ENCODE results near the gene SLC4A2. TPM values are rescaled to one million over a fixed set of nuclear protein-coding genes. Genes with fewer than 3 reads are reported as not detected.

SLC4A2 gene
- total RNA-seq, 2 experiments from 2014 or later: 25.6 to 29.7 TPM

DNA sequence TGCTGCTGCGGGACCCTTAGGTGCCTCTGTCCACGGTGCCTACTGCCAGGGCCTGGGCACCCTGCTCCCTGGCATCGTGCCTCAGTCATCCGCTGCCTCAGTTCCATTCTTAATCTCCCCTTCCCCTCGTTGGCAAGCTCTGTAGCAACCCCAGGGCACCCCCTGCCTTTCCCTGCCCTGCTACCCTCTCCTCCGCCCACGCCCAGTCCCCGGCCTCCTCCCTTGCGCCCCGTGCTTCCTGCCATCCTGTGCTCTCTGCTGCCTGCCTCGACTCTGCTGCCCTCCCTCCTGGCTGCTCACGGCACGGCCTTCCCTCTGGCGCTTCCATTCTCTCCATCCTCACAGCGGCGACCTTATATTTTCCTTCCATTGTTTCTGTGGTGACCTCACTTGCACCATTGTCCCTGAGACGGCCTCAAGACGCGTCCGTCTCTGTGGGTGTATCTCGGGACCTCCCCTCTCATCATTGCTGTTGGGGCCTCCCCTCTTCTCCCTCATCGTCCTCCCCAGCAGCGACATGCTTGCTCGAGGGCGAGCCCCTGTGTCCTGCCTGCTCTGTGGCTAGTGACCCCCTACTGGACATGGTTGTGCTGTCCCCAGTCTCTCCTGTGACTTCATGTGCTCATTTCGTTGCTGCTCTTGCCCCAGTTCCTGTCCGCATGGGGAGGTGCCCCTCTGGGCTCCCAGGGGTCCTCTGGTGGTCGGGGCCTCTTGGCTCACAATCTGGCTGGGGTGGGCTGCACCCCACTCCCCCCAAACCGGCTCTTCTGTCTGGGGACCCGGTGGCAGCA, 62.2 kb downstream of the SLC4A2 start:
- no peak overlapping the region for H3K27ac Mint-ChIP-seq
- H3K36me3 Mint-ChIP-seq (ENCODE audit: low read depth): peaks cover 10% of the 10 kb centered on the region
- CTCF ChIA-PET: interaction anchor here (0.8 kb wide), 1 partner anchor 11 kb away, joined by 3 read pairs; no protein-coding TSS in a partner anchor
- intact Hi-C loops (cut with micrococcal nuclease): no loop called here
- no peak for DNase-seq
- no peak overlapping the region for H3K4me3 Mint-ChIP-seq
- H3K27me3 Mint-ChIP-seq (ENCODE audit: low read depth): no peaks in the 10 kb centered on the region
- H3K9me3 Mint-ChIP-seq: no peaks in the 10 kb centered on the region
- H3K4me1 Mint-ChIP-seq (ENCODE audit: low read depth): peaks cover 12% of the 10 kb centered on the region

- no peak overlapping the region for H3K27ac Mint-ChIP-seq
- H3K27me3 Mint-ChIP-seq (ENCODE audit: low read depth): no peaks in the 10 kb centered on the region
- CTCF ChIA-PET: no interaction called here
- peaks cover 10% of the 10 kb centered on the region for H3K36me3 Mint-ChIP-seq (ENCODE audit: low read depth)
- no peak overlapping the region for H3K4me3 Mint-ChIP-seq
- H3K9me3 Mint-ChIP-seq: no peaks in the 10 kb centered on the region
- peaks cover 9% of the 10 kb centered on the region for H3K4me1 Mint-ChIP-seq (ENCODE audit: low read depth)
- intact Hi-C loops (cut with micrococcal nuclease): no loop called here
- DNase-seq: no peak
Observed at GRCh38 chr7:151122276-151122675, 62.9 kb downstream of the SLC4A2 start.

DNA sequence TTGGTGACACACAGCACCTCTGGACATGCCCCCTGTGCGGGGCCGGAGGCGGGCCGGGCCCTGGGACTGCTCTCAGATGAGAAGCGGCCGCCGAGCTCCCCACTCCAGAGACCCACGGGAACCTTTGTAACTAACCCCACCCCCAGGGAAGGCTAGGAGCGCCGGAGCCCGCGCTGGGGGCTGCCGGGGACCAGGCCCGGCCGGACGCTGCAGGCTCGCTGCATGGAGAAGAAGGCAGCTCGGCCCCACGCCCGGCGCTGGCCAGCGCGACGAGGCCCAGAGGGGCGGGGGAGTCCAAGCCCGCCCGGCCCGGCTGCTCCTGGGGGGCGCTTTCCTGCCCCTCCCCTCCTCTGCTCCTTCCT, 63.4 kb downstream of the SLC4A2 start:
- DNase-seq: no peak
- Mint-ChIP-seq H3K36me3 (ENCODE audit: low read depth) (peaks cover 10% of the 10 kb centered on the region), H3K27ac (no peak overlapping the region), H3K4me1 (ENCODE audit: low read depth) (peaks cover 7% of the 10 kb centered on the region), H3K9me3 (no peaks in the 10 kb centered on the region), H3K27me3 (ENCODE audit: low read depth) (no peaks in the 10 kb centered on the region), H3K4me3 (no peak overlapping the region)
- intact Hi-C loops (cut with micrococcal nuclease): no loop called here
- CTCF ChIA-PET: interaction anchor here (1.5 to 2.1 kb wide), 2 partner anchors 179 to 182 kb away, joined by 5 to 17 read pairs; no protein-coding TSS in a partner anchor

GRCh38 chr7:151123158-151123821, 63.9 kb downstream of the SLC4A2 start:
- Mint-ChIP-seq H3K36me3 (ENCODE audit: low read depth) (peaks cover 8% of the 10 kb centered on the region), H3K4me1 (ENCODE audit: low read depth) (peaks cover 7% of the 10 kb centered on the region), H3K9me3 (no peaks in the 10 kb centered on the region), H3K27ac (no peak overlapping the region), H3K27me3 (ENCODE audit: low read depth) (no peaks in the 10 kb centered on the region), H3K4me3 (no peak overlapping the region)
- intact Hi-C loops (cut with micrococcal nuclease): no loop called here
- CTCF ChIA-PET: interaction anchor here (0.7 to 2.1 kb wide), 25 partner anchors 8 to 229 kb away, joined by 3 to 17 read pairs (median 4); no protein-coding TSS in a partner anchor
- DNase-seq: no peak

DNA sequence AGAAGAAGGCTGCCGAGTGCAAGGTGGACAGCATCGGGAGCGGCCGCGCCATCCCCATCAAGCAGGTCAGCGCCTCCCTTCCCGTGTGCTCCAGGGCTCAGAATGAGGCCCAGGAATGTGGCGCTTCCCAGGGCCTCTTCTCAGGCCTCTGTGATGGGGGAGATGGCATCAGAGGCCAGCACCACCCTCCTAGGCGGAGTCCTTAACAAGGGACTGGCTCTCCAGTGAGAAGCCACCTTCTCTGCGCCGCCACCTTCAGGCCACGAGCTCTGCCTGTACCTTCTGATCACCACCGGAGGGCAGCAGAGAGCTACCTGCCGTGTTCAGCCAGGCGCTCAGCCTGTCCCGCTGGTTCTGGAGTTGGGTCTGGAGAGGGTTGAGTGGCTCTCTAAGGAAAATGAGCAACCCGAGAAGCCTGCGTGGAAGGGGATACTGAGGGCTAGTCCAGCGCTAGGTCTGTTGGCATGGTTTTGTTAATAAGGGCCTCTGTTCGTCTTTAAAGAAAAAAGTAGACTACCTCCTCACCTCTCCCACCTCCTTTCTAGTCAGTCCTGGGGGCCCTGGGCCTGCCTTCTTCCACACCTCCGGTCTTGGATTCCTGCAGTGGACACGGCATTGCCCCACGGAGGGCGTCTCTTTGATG, 64.6 kb downstream of the SLC4A2 start:
- peaks cover 8% of the 10 kb centered on the region for H3K36me3 Mint-ChIP-seq (ENCODE audit: low read depth)
- intact Hi-C loops (cut with micrococcal nuclease): loop anchor here (1.0 kb wide), 3 partner anchors 48 to 179 kb away; no protein-coding TSS in a partner anchor
- no peaks in the 10 kb centered on the region for H3K27me3 Mint-ChIP-seq (ENCODE audit: low read depth)
- H3K9me3 Mint-ChIP-seq: no peaks in the 10 kb centered on the region
- CTCF ChIA-PET: interaction anchor here (0.7 to 2.1 kb wide), 28 partner anchors 9 to 230 kb away, joined by 3 to 17 read pairs (median 4); no protein-coding TSS in a partner anchor
- no peak overlapping the region for H3K27ac Mint-ChIP-seq
- DNase-seq: peak; percentile 89
- no peak overlapping the region for H3K4me3 Mint-ChIP-seq
- peaks cover 4% of the 10 kb centered on the region for H3K4me1 Mint-ChIP-seq (ENCODE audit: low read depth)

DNA sequence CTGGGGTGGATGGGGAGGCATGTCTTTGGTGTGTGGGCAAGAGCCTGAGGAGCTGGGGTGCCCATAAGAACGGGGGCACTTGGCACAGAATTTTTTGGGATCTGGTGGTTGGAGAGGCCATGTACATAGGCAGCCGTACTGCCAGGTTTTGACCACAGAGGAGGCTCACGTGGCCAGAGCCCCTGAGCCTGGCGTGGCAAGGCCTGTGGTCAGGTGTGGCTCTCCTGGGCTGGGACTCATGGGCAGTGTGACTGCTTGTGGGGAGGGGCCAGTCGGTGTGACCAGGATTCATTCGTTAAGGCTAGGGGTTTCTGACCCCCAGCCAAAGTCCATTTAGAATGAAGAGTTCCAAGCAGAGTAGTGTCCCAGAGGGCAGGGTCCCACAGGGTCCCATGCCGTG, 65.1 kb downstream of the SLC4A2 start:
- CTCF ChIA-PET: interaction anchor here (0.7 to 2.1 kb wide), 27 partner anchors 9 to 230 kb away, joined by 3 to 17 read pairs (median 4); no protein-coding TSS in a partner anchor
- intact Hi-C loops (cut with micrococcal nuclease): loop anchor here (1.0 kb wide), 3 partner anchors 48 to 179 kb away; no protein-coding TSS in a partner anchor
- H3K4me1 Mint-ChIP-seq (ENCODE audit: low read depth): peaks cover 4% of the 10 kb centered on the region
- H3K27me3 Mint-ChIP-seq (ENCODE audit: low read depth): no peaks in the 10 kb centered on the region
- no peak for DNase-seq
- no peak overlapping the region for H3K4me3 Mint-ChIP-seq
- H3K9me3 Mint-ChIP-seq: no peaks in the 10 kb centered on the region
- no peak overlapping the region for H3K27ac Mint-ChIP-seq
- H3K36me3 Mint-ChIP-seq (ENCODE audit: low read depth): peaks cover 8% of the 10 kb centered on the region

DNA sequence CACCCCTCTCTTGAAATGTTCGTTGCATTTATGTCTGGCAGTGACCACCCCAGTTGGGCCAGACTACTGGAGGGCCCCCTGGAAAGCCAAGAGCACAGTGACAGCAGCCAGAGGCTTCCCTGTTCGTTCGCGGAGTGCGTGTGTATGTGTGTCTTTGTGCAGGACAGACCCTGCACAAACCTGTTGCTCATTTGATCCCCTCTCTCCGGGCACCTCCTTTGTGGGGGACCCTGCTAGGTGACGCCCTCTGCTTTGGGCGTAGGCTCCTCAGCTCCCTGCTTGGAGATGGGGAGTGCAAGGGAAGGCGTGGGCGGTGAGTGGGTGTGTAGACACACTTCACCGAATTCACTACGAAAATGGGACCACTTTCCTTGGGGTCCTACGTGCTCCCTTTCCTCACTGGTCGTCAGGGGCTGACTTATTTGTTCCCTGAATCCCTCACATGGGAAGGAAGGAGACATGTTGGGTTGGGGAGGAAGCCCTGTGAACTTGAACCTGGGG, 65.6 kb downstream of the SLC4A2 start:
- peaks cover 8% of the 10 kb centered on the region for H3K36me3 Mint-ChIP-seq (ENCODE audit: low read depth)
- no peaks in the 10 kb centered on the region for H3K27me3 Mint-ChIP-seq (ENCODE audit: low read depth)
- no peak for DNase-seq
- H3K27ac Mint-ChIP-seq: no peak overlapping the region
- intact Hi-C loops (cut with micrococcal nuclease): loop anchor here (1.0 kb wide), 3 partner anchors 47 to 178 kb away; no protein-coding TSS in a partner anchor
- H3K4me1 Mint-ChIP-seq (ENCODE audit: low read depth): peaks cover 4% of the 10 kb centered on the region
- no peak overlapping the region for H3K4me3 Mint-ChIP-seq
- H3K9me3 Mint-ChIP-seq: no peaks in the 10 kb centered on the region
- CTCF ChIA-PET: interaction anchor here (1.0 to 2.1 kb wide), 7 partner anchors 13 to 184 kb away, joined by 3 to 17 read pairs (median 4); no protein-coding TSS in a partner anchor

DNA sequence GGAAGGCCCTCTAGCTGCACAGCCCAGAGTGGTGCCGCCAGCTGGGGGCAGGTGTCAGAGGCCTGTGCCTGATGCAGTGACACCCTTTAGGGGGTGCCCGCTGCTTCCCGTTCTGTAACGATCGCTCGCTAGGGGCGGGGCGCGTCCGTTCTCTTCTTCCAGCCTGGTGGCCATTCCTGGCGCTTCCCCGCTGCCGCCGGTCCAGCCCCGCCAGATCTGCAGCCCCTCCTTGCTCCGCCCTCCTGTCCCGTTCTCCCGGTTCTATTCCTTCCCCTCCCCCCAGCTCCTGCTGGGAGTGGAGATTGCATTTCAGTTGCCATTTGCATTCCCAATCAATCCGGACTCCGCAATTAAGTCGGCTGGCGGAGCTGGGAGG, 66.1 kb downstream of the SLC4A2 start:
- CTCF ChIA-PET: no interaction called here
- DNase-seq: no peak
- Mint-ChIP-seq H3K27ac (no peak overlapping the region), H3K27me3 (ENCODE audit: low read depth) (no peaks in the 10 kb centered on the region), H3K4me1 (ENCODE audit: low read depth) (peaks cover 4% of the 10 kb centered on the region), H3K36me3 (ENCODE audit: low read depth) (peaks cover 8% of the 10 kb centered on the region), H3K4me3 (no peak overlapping the region), H3K9me3 (no peaks in the 10 kb centered on the region)
- intact Hi-C loops (cut with micrococcal nuclease): no loop called here

GRCh38 chr7:151125846-151126481, 66.6 kb downstream of the SLC4A2 start:
- H3K4me3 Mint-ChIP-seq: no peak overlapping the region
- no peaks in the 10 kb centered on the region for H3K27me3 Mint-ChIP-seq (ENCODE audit: low read depth)
- intact Hi-C loops (cut with micrococcal nuclease): no loop called here
- no peaks in the 10 kb centered on the region for H3K9me3 Mint-ChIP-seq
- H3K36me3 Mint-ChIP-seq (ENCODE audit: low read depth): peaks cover 8% of the 10 kb centered on the region
- peaks cover 4% of the 10 kb centered on the region for H3K4me1 Mint-ChIP-seq (ENCODE audit: low read depth)
- DNase-seq: no peak
- H3K27ac Mint-ChIP-seq: no peak overlapping the region
- CTCF ChIA-PET: no interaction called here

All from activated naive CD4-positive, alpha-beta T cell treated with anti-CD3 and anti-CD28 coated beads for 36 hours (primary cell).